GM23338 (cell line): Measurements from ENCODE around the gene POFUT2. TPM values are rescaled to one million over a fixed set of nuclear protein-coding genes. Genes with fewer than 3 reads are reported as not detected.
A peak's percentile ranks its signal among the peaks of the same experiment; 100 is the strongest.

ENCODE experiments used
- ATAC-seq: fragments of 200-7000 bp; cut with Tn5 transposase; 3 replicates; pipeline ENCODE4 v1.9.1; 2020
- DNase-seq: peaks from one replicate; pipeline ENCODE4 v3.0.0-alpha.2; 2015; ENCODE audit warnings: low spot score
- H2AFZ ChIP-seq: fragments of 200-600 bp; sonication (generic); 2 replicates; pipeline ENCODE4 v1.8.0; 2016; ENCODE audit warnings: antibody characterized with exemption, mild to moderate bottlenecking, moderate library complexity
- H3F3A ChIP-seq: fragments of 200-600 bp; sonication (generic); replicated peaks from 2 replicates; pipeline ENCODE4 v1.8.0; 2017; ENCODE audit warnings: antibody characterized with exemption, mixed run types, low read depth
- H3K27ac ChIP-seq: fragments of 200-600 bp; sonication (generic); 2 replicates; pipeline ENCODE4 v1.6.1; 2016; ENCODE audit warnings: low read depth
- H3K27me3 ChIP-seq: fragments of 200-600 bp; sonication (generic); 2 replicates; pipeline ENCODE4 v1.8.0; 2016; ENCODE audit warnings: mild to moderate bottlenecking, mixed run types, moderate library complexity; ENCODE audit not compliant: insufficient read depth
- H3K36me3 ChIP-seq: fragments of 200-600 bp; sonication (generic); 2 replicates; pipeline ENCODE4 v1.8.0; 2016; ENCODE audit warnings: mild to moderate bottlenecking; ENCODE audit not compliant: insufficient read depth
- H3K4me1 ChIP-seq: fragments of 200-600 bp; sonication (generic); 2 replicates; pipeline ENCODE4 v1.8.0; 2016; ENCODE audit warnings: mild to moderate bottlenecking, moderate library complexity; ENCODE audit not compliant: insufficient read depth
- H3K4me2 ChIP-seq: fragments of 200-600 bp; sonication (generic); 2 replicates; pipeline ENCODE4 v1.7.1; 2017; ENCODE audit warnings: mixed run types
- H3K4me3 ChIP-seq: fragments of 200-600 bp; sonication (generic); 2 replicates; pipeline ENCODE4 v1.6.1; 2016; ENCODE audit warnings: mixed run types
- H3K79me2 ChIP-seq: fragments of 200-600 bp; sonication (generic); replicated peaks from 2 replicates; pipeline ENCODE4 v1.8.0; 2017; ENCODE audit warnings: mild to moderate bottlenecking; ENCODE audit not compliant: insufficient read depth
- H3K9me2 ChIP-seq: fragments of 200-600 bp; sonication (generic); 2 replicates; pipeline ENCODE4 v1.8.0; 2017; ENCODE audit not compliant: insufficient read depth
- H4K20me1 ChIP-seq: fragments of 200-600 bp; sonication (generic); replicated peaks from 2 replicates; pipeline ENCODE4 v1.8.0; 2017; ENCODE audit warnings: mild to moderate bottlenecking; ENCODE audit not compliant: insufficient read depth
- H3K27ac Mint-ChIP-seq: 2 replicates; pipeline ENCODE4 v1.8.0; 2020; ENCODE audit warnings: inconsistent platforms, mild to moderate bottlenecking, moderate library complexity, mixed read lengths
- H3K27me3 Mint-ChIP-seq: 3 replicates; pipeline ENCODE4 v1.8.0; 2022; ENCODE audit warnings: low read depth, mild to moderate bottlenecking, moderate library complexity, mixed read lengths, inconsistent platforms; ENCODE audit not compliant: insufficient read depth, poor library complexity
- H3K36me3 Mint-ChIP-seq: 3 replicates; pipeline ENCODE4 v1.8.0; 2021; ENCODE audit warnings: low read depth, mild to moderate bottlenecking, inconsistent platforms, moderate library complexity, mixed read lengths
- H3K4me1 Mint-ChIP-seq: 3 replicates; pipeline ENCODE4 v1.8.0; 2020; ENCODE audit warnings: mild to moderate bottlenecking, inconsistent platforms, mixed read lengths
- H3K4me3 Mint-ChIP-seq: 3 replicates; pipeline ENCODE4 v1.8.0; 2021; ENCODE audit warnings: moderate library complexity, mild to moderate bottlenecking, inconsistent platforms, mixed read lengths
- H3K9me3 Mint-ChIP-seq: 3 replicates; pipeline ENCODE4 v1.8.0; 2020; ENCODE audit warnings: moderate library complexity, mild to moderate bottlenecking, inconsistent platforms, mixed read lengths
- EZH2 ChIP-seq: fragments of 200-600 bp; sonication (generic); IDR thresholded peaks from one replicate; pipeline ENCODE4 v1.8.0; 2017; ENCODE audit warnings: antibody characterized with exemption, mild to moderate bottlenecking, low read depth; ENCODE audit not compliant: unreplicated experiment
- NANOG ChIP-seq: IDR thresholded peaks from 2 replicates; pipeline ENCODE4 v1.6.1; 2016; ENCODE audit warnings: antibody characterized with exemption, borderline replicate concordance
- REST ChIP-seq: IDR thresholded peaks from one replicate; pipeline ENCODE4 v1.6.1; 2018; ENCODE audit warnings: antibody characterized with exemption; ENCODE audit not compliant: unreplicated experiment
- STAT1 ChIP-seq: IDR thresholded peaks from one replicate; pipeline ENCODE4 v1.6.1; 2016; ENCODE audit warnings: antibody characterized with exemption; ENCODE audit not compliant: unreplicated experiment
- ZNF114 ChIP-seq: fragments of 250-450 bp; sonication (Bioruptor Pico); IDR thresholded peaks from 2 replicates; pipeline ENCODE4 v1.5.0; 2020; ENCODE audit warnings: mild to moderate bottlenecking, moderate library complexity
- ZNF462 ChIP-seq: fragments of 250-450 bp; sonication (Bioruptor Pico); IDR thresholded peaks from 2 replicates; pipeline ENCODE4 v1.5.0; 2020; ENCODE audit warnings: mild to moderate bottlenecking, moderate library complexity
- polyA plus RNA-seq: library from polyadenylated mRNA; unstranded; fragments of >200 nt; fragmentation: Nextera tagmentation; extraction: Ambion mirVana; gene quantifications from 2 replicates; pipeline ENCODE4 v1.2.1, GENCODE V29; 2016
- total RNA-seq: library from RNA; depleted of rRNA; stranded (reverse); fragments of >200 nt; shearing (Covaris generic); gene quantifications from 2 replicates; pipeline ENCODE4 v1.2.3, GENCODE V29; 2014
- TF ChIP-seq, protein P1 (sequence below), 2 experiments: fragments of 200-600 bp in 1 of 2; sonication (generic) in 1 of 2; conservative IDR thresholded peaks; 2 replicates each; pipeline versions ENCODE4 v1.5.1 to v1.6.1; 2016 to 2017; ENCODE audit warnings: antibody characterized with exemption in 2 of 2, low read depth in 2 of 2, mild to moderate bottlenecking in 2 of 2, moderate library complexity in 1 of 2
- TF ChIP-seq, protein P2 (sequence below): IDR thresholded peaks from 2 replicates; pipeline ENCODE4 v1.6.1; 2016; ENCODE audit warnings: antibody characterized with exemption

Gene POFUT2
- total and polyA plus RNA-seq, 2 experiments from 2014 or later, result 12.1 to 34.5 TPM

DNA sequence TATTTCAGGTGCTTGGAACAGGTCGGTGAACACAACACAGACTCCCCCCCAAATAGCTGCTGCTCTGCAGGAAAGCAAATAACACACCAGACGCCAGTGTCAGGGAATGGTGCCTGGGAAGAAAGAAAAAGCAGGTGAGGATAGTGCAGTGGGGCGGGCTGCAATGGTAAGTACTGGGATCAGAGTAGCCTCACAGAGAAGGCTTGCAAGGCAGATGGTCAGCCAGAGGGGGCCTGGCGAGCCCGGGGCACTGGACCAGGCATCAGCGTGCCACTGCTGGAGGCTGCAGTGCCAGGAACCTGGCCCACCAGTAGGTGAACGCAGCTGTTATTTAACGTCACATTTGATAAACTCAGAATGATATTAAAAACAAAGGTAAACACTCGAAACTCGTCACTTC is 60.0 kb downstream of the POFUT2 start:
- Mint-ChIP-seq H3K27ac (no peak overlapping the region), H3K4me3 (no peak overlapping the region), H3K36me3 (no peaks in the 10 kb centered on the region), H3K27me3 (no peaks in the 10 kb centered on the region), H3K4me1 (no peaks in the 10 kb centered on the region; the same call in 2 of the 3 replicates), H3K9me3 (no peaks in the 10 kb centered on the region)
- H3K79me2 ChIP-seq, result no peaks in the 10 kb centered on the region
- H4K20me1 ChIP-seq, result no peaks in the 10 kb centered on the region
- TF ChIP-seq NANOG (no peak), ZNF462 (CRISPR knock-in tag) (no peak), STAT1 (no peak), EZH2 (no peak), REST (no peak), ZNF114 (no peak)
- TF ChIP-seq, protein P1, sequence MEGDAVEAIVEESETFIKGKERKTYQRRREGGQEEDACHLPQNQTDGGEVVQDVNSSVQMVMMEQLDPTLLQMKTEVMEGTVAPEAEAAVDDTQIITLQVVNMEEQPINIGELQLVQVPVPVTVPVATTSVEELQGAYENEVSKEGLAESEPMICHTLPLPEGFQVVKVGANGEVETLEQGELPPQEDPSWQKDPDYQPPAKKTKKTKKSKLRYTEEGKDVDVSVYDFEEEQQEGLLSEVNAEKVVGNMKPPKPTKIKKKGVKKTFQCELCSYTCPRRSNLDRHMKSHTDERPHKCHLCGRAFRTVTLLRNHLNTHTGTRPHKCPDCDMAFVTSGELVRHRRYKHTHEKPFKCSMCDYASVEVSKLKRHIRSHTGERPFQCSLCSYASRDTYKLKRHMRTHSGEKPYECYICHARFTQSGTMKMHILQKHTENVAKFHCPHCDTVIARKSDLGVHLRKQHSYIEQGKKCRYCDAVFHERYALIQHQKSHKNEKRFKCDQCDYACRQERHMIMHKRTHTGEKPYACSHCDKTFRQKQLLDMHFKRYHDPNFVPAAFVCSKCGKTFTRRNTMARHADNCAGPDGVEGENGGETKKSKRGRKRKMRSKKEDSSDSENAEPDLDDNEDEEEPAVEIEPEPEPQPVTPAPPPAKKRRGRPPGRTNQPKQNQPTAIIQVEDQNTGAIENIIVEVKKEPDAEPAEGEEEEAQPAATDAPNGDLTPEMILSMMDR (conservative IDR thresholded peaks at IDR 0.05; ENCODE audit: low read depth in 2 of 2), result no peak
- TF ChIP-seq, protein P2, sequence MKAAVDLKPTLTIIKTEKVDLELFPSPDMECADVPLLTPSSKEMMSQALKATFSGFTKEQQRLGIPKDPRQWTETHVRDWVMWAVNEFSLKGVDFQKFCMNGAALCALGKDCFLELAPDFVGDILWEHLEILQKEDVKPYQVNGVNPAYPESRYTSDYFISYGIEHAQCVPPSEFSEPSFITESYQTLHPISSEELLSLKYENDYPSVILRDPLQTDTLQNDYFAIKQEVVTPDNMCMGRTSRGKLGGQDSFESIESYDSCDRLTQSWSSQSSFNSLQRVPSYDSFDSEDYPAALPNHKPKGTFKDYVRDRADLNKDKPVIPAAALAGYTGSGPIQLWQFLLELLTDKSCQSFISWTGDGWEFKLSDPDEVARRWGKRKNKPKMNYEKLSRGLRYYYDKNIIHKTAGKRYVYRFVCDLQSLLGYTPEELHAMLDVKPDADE, result no peak
- DNase-seq (peak; percentile 19), ATAC-seq (peak; percentile 71)
- no peaks in the 10 kb centered on the region for H3K9me2 ChIP-seq
- no peaks in the 10 kb centered on the region for H3K4me1 ChIP-seq
- no peak overlapping the region for H3K4me3 ChIP-seq
- no peaks in the 10 kb centered on the region for H3K27me3 ChIP-seq
- no peaks in the 10 kb centered on the region for H3K36me3 ChIP-seq
- no peak overlapping the region for H3K4me2 ChIP-seq
- H3K27ac ChIP-seq, result no peak overlapping the region
- no peaks in the 10 kb centered on the region for H3F3A ChIP-seq
- H2AFZ ChIP-seq, result no peak overlapping the region
